Thoracic aorta (tissue), 2 donors: Measurements from ENCODE around the gene ASS1. TPM values are rescaled to one million over a fixed set of nuclear protein-coding genes. Genes with fewer than 3 reads are reported as not detected.

Source experiments
- ATAC-seq: fragments of 150-250 bp; one replicate; pipeline ENCODE4 v1.8.0; 2017; ENCODE audit warnings: low read depth; ENCODE audit not compliant: insufficient number of reproducible peaks, low FRiP score
- DNase-seq: peaks from one replicate; pipeline ENCODE4 v3.0.0-alpha.2; 2020; ENCODE audit warnings: low spot score
- H3K27ac ChIP-seq, 2 donors: fragments of 200-600 bp; sonication (generic); 1 replicate in 1 of 2; 2 replicates in 1 of 2; pipeline ENCODE4 v1.5.1; 2016; ENCODE audit warnings: mild to moderate bottlenecking in 2 of 2, moderate library complexity in 2 of 2
- H3K27me3 ChIP-seq: fragments of 200-600 bp; sonication (generic); replicated peaks from 2 replicates; pipeline ENCODE4 v1.6.0; 2016; ENCODE audit warnings: mild to moderate bottlenecking; ENCODE audit not compliant: insufficient read depth
- H3K36me3 ChIP-seq: fragments of 200-600 bp; sonication (generic); one replicate; pipeline ENCODE4 v1.5.1; 2016
- H3K4me1 ChIP-seq, 2 donors: fragments of 200-600 bp; sonication (generic); 1 replicate in 1 of 2; 2 replicates in 1 of 2; pipeline versions ENCODE4 v1.5.1 to v1.6.0; 2016; ENCODE audit warnings: low read depth in 2 of 2, mild to moderate bottlenecking in 1 of 2; ENCODE audit not compliant: control insufficient read depth in 1 of 2
- H3K4me3 ChIP-seq: fragments of 200-600 bp; sonication (generic); 2 replicates; pipeline ENCODE4 v1.5.1; 2016; ENCODE audit warnings: mild to moderate bottlenecking
- H3K9me3 ChIP-seq: fragments of 200-600 bp; sonication (generic); 2 replicates; pipeline ENCODE4 v1.5.1; 2016
- CTCF ChIP-seq: fragments of 200-600 bp; sonication (generic); IDR thresholded peaks from one replicate; pipeline ENCODE4 v1.5.1; 2019; ENCODE audit warnings: antibody characterized with exemption
- total RNA-seq, 2 donors: library from RNA; depleted of rRNA; stranded (reverse); fragments of >200 nt; gene quantifications; one replicate each; pipeline versions ENCODE4 v1.1.0 to v1.2.3, GENCODE V29; 2016

The ASS1 gene
- total RNA-seq, 2 donors from 2014 or later, result 65.4 to 81.7 TPM

- ATAC-seq, result no peak
Measured at GRCh38 chr9:130471411-130472183, 26.8 kb downstream of the ASS1 start.

DNA sequence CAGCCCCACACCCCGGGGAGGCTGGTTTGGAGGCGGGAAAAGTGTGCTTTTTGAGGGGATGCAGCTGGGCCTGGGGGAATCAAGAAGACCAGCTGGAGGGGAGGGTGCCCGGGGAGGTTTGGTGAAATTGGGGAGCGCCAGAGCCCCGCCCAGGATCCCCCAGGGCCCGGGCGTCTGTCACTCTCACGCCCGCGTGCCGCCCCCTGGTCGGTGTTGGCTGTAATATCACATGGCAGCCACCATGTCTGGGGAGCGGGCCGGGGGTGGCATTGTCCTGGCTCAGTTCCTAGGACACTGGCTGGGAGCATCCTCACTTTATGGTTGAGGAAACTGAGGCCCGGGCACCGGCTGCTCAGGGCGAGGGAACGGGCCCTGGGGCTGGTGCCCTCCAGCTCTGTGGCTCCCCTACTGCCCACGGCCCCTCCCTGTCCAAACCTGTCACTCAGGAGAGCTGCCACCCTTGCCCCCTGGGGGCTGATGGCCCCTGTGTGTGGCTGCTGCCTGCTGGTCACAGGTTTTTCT lies 27.5 kb downstream of the ASS1 start:
- no peak overlapping the region for H3K27ac ChIP-seq
- H3K4me1 ChIP-seq, result no peaks in the 10 kb centered on the region
- H3K9me3 ChIP-seq, result no peaks in the 10 kb centered on the region
- no peak for TF ChIP-seq CTCF
- peaks cover 5% of the 10 kb centered on the region for H3K36me3 ChIP-seq
- no peak for ATAC-seq
- no peak overlapping the region for H3K4me3 ChIP-seq
- no peaks in the 10 kb centered on the region for H3K27me3 ChIP-seq
- DNase-seq, result no peak

More at GRCh38 chr9:130471411-130472183, 26.8 kb downstream of the ASS1 start:
- H3K4me3 ChIP-seq, result no peak overlapping the region
- DNase-seq, result no peak
- peaks cover 3% of the 10 kb centered on the region for H3K36me3 ChIP-seq
- no peaks in the 10 kb centered on the region for H3K9me3 ChIP-seq
- H3K27ac ChIP-seq, result no peak overlapping the region
- H3K4me1 ChIP-seq, result no peaks in the 10 kb centered on the region
- H3K27me3 ChIP-seq, result no peaks in the 10 kb centered on the region
- TF ChIP-seq CTCF, result no peak

DNA sequence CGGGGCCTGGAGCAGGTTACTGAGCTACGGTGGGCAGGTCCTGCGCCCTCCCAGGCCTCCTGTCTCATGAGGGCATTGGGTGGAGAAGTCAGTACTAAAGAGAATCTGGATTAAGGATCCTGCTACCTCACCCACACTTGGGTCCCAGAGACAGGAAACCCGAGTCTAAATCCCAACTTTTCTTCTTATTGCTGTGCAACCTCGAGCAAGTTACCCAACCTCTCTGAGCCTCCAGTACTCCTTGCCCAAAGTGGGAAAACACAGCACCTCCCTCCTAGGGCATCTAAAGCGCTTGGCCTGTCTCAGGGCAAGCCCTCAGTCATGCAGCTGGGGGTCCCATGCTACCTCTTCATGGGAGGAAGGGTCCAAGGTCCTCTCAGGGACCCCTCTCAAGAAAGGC lies 28.2 kb downstream of the ASS1 start:
- DNase-seq (no peak), ATAC-seq (no peak)
- no peaks in the 10 kb centered on the region for H3K9me3 ChIP-seq
- TF ChIP-seq CTCF, result no peak
- no peak overlapping the region for H3K4me3 ChIP-seq
- no peak overlapping the region for H3K27ac ChIP-seq
- H3K4me1 ChIP-seq, result no peaks in the 10 kb centered on the region
- no peaks in the 10 kb centered on the region for H3K27me3 ChIP-seq
- peaks cover 5% of the 10 kb centered on the region for H3K36me3 ChIP-seq

DNA sequence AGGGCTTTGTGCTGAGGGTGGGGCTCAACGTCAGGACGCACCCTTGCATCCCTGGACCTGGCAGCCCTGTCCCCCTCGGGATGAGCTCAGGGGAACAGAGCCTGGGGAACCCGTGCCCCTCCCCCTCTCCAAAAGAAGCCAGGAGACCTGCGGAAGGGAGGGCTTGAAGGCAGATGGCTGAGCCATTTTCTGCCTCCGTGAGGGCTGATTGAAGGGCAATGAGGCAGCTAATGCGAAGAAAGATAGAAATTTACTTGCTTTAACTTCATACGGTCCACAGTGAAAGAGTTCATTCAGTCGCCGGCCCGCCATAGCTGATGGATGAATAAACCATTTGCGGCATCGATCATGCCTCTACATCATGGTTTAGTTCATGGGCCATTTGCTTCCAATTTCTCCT lies 28.8 kb downstream of the ASS1 start:
- no peak for TF ChIP-seq CTCF
- H3K9me3 ChIP-seq, result no peaks in the 10 kb centered on the region
- H3K27me3 ChIP-seq, result no peaks in the 10 kb centered on the region
- no peaks in the 10 kb centered on the region for H3K4me1 ChIP-seq
- H3K27ac ChIP-seq, result no peak overlapping the region
- DNase-seq (no peak), ATAC-seq (no peak)
- H3K36me3 ChIP-seq, result peaks cover 5% of the 10 kb centered on the region
- no peak overlapping the region for H3K4me3 ChIP-seq

DNA sequence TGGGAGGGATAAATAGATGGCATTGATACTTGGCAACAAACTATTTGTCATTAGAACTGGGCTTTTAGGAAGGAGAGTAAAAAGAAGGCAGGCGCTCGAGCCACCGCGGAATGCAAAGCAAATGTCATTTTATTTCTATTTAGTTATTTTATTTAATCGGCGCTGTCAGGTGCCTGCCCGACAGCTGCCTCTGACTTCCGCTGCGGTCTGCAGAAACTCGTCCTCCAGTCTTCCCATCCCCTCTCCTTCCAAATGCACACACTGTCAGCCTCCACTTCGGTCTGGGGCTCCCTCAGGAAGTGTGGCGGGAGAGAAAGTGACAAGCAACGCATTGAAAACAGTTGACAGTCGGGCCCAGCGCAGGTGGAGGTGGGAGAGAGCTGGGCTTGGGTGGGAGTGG lies 29.3 kb downstream of the ASS1 start:
- DNase-seq (no peak), ATAC-seq (no peak)
- Histone ChIP-seq H3K27ac (no peak overlapping the region), H3K4me3 (no peak overlapping the region), H3K9me3 (no peaks in the 10 kb centered on the region), H3K27me3 (no peaks in the 10 kb centered on the region), H3K36me3 (peaks cover 5% of the 10 kb centered on the region), H3K4me1 (no peaks in the 10 kb centered on the region)
- TF ChIP-seq CTCF, result no peak
